Panc1 (cell line): ENCODE results near the gene MYL3.

Experiments used
- POLR2AphosphoS5 ChIP-seq: IDR thresholded peaks from 2 replicates; pipeline ENCODE4 v1.6.1; 2012; ENCODE audit warnings: mild to moderate bottlenecking, low read depth, low read length, moderate library complexity
- SIN3A ChIP-seq: IDR thresholded peaks from 2 replicates; pipeline ENCODE4 v1.6.1; 2012; ENCODE audit warnings: low read depth, mild to moderate bottlenecking, low read length, moderate library complexity, borderline replicate concordance; ENCODE audit not compliant: insufficient read depth
- TCF7L2 ChIP-seq: IDR thresholded peaks from 2 replicates; pipeline ENCODE4 v1.6.1; 2011; ENCODE audit warnings: mild to moderate bottlenecking, low read depth, low read length, inconsistent platforms
- TF ChIP-seq, protein P1 (sequence below): fragments of 450-650 bp; IDR thresholded peaks from 2 replicates; pipeline ENCODE4 v1.5.1; 2017; ENCODE audit warnings: mild to moderate bottlenecking
- TF ChIP-seq, protein P2 (sequence below), 2 experiments: IDR thresholded peaks; 2 replicates each; pipeline ENCODE4 v1.6.1; 2011 to 2012; ENCODE audit warnings: low read depth in 2 of 2, control low read depth in 1 of 2, low read length in 1 of 2, mild to moderate bottlenecking in 1 of 2, moderate library complexity in 1 of 2; ENCODE audit not compliant: insufficient read depth in 1 of 2

- TF ChIP-seq SIN3A (no peak), TCF7L2 (no peak), POLR2AphosphoS5 (no peak)
- TF ChIP-seq, protein P1, sequence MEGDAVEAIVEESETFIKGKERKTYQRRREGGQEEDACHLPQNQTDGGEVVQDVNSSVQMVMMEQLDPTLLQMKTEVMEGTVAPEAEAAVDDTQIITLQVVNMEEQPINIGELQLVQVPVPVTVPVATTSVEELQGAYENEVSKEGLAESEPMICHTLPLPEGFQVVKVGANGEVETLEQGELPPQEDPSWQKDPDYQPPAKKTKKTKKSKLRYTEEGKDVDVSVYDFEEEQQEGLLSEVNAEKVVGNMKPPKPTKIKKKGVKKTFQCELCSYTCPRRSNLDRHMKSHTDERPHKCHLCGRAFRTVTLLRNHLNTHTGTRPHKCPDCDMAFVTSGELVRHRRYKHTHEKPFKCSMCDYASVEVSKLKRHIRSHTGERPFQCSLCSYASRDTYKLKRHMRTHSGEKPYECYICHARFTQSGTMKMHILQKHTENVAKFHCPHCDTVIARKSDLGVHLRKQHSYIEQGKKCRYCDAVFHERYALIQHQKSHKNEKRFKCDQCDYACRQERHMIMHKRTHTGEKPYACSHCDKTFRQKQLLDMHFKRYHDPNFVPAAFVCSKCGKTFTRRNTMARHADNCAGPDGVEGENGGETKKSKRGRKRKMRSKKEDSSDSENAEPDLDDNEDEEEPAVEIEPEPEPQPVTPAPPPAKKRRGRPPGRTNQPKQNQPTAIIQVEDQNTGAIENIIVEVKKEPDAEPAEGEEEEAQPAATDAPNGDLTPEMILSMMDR, result no peak
- TF ChIP-seq, protein P2, sequence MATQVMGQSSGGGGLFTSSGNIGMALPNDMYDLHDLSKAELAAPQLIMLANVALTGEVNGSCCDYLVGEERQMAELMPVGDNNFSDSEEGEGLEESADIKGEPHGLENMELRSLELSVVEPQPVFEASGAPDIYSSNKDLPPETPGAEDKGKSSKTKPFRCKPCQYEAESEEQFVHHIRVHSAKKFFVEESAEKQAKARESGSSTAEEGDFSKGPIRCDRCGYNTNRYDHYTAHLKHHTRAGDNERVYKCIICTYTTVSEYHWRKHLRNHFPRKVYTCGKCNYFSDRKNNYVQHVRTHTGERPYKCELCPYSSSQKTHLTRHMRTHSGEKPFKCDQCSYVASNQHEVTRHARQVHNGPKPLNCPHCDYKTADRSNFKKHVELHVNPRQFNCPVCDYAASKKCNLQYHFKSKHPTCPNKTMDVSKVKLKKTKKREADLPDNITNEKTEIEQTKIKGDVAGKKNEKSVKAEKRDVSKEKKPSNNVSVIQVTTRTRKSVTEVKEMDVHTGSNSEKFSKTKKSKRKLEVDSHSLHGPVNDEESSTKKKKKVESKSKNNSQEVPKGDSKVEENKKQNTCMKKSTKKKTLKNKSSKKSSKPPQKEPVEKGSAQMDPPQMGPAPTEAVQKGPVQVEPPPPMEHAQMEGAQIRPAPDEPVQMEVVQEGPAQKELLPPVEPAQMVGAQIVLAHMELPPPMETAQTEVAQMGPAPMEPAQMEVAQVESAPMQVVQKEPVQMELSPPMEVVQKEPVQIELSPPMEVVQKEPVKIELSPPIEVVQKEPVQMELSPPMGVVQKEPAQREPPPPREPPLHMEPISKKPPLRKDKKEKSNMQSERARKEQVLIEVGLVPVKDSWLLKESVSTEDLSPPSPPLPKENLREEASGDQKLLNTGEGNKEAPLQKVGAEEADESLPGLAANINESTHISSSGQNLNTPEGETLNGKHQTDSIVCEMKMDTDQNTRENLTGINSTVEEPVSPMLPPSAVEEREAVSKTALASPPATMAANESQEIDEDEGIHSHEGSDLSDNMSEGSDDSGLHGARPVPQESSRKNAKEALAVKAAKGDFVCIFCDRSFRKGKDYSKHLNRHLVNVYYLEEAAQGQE (IDR thresholded peaks at IDR 0.05; ENCODE audit: insufficient read depth in 1 of 2, low read depth in 2 of 2, low read length in 1 of 2), result no peak
Measured at GRCh38 chr3:46835491-46835890, 27.8 kb downstream of the MYL3 start.
